SK-N-SH (cell line): ENCODE results near the gene MYO19.

ENCODE experiments used
- CHD2 ChIP-seq: fragments of 150-350 bp; IDR thresholded peaks from 2 replicates; pipeline ENCODE4 v1.6.1; 2018; ENCODE audit warnings: low read length; ENCODE audit not compliant: partially characterized antibody
- CTCF ChIP-seq: fragments of 200-600 bp; sonication (generic); IDR thresholded peaks from 2 replicates; pipeline ENCODE4 v1.6.1; 2017; ENCODE audit warnings: antibody characterized with exemption, mild to moderate bottlenecking, moderate library complexity
- GABPA ChIP-seq: IDR thresholded peaks from 2 replicates; pipeline ENCODE4 v1.4.0; 2012; ENCODE audit warnings: low read depth, mild to moderate bottlenecking
- GATA2 ChIP-seq: sonication (generic); formaldehyde crosslinking; IDR thresholded peaks from 2 replicates; pipeline ENCODE4 v1.5.0; 2020; ENCODE audit warnings: mild to moderate bottlenecking, missing genetic modification reagents
- JUND ChIP-seq: IDR thresholded peaks from 2 replicates; pipeline ENCODE4 v1.4.0; 2012
- POLR2AphosphoS5 ChIP-seq: IDR thresholded peaks from 2 replicates; pipeline ENCODE4 v1.6.1; 2012; ENCODE audit warnings: low read depth, low read length
- RCOR1 ChIP-seq: fragments of 150-350 bp; IDR thresholded peaks from 2 replicates; pipeline ENCODE4 v1.6.1; 2017; ENCODE audit warnings: antibody characterized with exemption, low read length
- YY1 ChIP-seq: IDR thresholded peaks from 2 replicates; pipeline ENCODE4 v1.4.0; 2012; ENCODE audit warnings: low read depth, mild to moderate bottlenecking

DNA sequence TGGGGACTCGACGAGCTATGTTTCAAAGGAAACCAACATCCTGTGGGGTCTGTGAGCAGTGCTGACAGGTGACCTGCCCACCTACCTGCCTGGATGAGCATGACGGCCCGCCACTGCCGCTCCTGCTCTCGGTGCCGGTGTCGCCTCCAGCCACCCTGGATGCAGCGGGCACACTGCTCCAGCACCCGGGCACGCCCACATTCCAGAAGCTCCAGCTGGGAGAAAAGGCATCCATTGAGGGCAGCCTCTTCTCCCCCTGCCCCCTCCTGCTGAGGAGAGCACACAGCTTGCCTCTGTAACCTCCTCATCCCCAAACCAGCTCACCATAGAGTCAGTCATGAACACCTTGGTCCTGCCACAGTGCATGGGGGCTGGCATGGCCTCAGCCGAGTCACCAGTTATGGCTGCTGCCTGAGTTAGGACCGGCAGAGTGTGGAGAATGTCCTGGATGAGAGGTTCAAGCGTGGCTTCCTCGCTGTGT, 33.9 kb downstream of the MYO19 start:
- no peak for TF ChIP-seq CTCF
- no peak for TF ChIP-seq YY1
- TF ChIP-seq GABPA = no peak
- TF ChIP-seq RCOR1 = no peak
- no peak for TF ChIP-seq CHD2
- no peak for TF ChIP-seq POLR2AphosphoS5
- no peak for TF ChIP-seq JUND
- TF ChIP-seq GATA2 (CRISPR knock-in tag) = no peak
